Raji (cell line): ENCODE results near the gene RLN1.
"Not testable (repeated sequence)": the region's sequence is repeated elsewhere in the genome, so short reads cannot be mapped to it uniquely, and the experiment has no call there.

Source experiments
- POLR2A ChIP-seq: IDR thresholded peaks from 2 replicates; pipeline ENCODE4 v1.6.1; 2011; ENCODE audit warnings: low read depth, low read length, control low read depth; ENCODE audit not compliant: insufficient read depth

The RLN1 gene

DNA sequence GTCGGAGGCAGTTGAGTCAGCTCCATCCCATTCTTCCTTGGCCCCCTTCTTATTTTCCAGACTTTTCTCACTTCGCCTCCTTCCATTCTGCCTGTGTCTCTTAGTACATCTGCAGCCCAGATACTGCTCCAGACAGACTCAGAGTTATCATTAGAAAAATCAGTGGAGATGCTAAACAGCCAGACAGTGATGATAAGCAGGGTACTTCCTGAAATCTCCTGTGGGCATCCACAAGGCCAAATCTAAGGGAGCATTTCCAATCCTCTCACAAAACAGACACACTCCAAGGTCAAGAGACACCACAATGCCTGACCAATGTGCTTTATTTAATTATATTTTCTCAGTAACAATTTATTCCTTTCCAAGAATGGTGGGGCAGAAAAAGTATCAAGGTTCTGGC is 14.5 kb upstream of the RLN1 start:
- no peak for TF ChIP-seq POLR2A

DNA sequence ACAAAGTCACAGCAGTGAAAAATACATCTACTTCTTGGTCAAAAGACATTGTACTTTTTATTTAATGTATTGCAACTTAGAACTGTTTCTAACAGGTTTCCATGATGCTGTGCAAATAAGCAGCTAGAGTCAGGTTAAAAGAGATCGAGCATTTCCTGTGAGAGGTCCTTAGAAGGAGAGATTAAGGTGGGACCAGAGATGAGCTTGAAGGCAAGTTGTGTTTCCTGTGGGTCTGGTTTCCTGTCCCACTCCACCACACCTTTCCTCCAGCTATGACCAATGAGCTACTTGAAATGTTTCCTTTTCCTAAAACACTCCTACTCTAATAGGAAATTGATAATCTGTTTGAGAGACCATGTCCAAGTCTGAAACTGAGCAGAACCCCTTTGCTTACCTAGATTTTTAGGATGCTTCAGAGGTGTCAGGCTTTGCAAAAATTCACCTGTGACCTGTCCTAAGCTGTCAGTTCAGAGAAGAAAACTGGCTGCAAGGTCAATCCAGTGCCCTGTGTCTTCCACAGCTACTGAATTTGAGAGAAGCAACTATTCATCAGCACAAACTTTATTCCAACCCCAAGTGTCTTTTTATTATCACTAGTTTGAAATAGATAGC is 13.1 kb upstream of the RLN1 start:
- TF ChIP-seq POLR2A: no peak

DNA sequence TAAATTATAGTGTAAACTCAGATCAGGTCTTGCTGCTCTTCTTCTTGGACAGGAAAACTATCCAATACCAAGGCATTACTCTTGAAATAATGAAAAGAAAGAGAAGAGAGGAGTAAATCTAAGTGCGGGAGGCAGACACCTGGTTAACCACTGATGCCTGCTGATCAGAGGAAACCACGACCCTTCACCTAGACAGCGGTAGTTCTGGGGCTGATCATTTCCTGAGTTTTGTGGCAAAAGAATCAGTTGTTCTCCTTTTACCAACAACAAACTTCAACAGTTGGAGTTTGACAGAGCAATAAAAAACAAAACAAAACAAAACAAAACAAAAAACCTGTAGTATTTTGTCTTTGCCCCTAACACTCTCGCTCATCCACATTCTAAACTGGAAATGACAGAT is 3.0 kb downstream of the RLN1 start:
- TF ChIP-seq POLR2A: no peak

DNA sequence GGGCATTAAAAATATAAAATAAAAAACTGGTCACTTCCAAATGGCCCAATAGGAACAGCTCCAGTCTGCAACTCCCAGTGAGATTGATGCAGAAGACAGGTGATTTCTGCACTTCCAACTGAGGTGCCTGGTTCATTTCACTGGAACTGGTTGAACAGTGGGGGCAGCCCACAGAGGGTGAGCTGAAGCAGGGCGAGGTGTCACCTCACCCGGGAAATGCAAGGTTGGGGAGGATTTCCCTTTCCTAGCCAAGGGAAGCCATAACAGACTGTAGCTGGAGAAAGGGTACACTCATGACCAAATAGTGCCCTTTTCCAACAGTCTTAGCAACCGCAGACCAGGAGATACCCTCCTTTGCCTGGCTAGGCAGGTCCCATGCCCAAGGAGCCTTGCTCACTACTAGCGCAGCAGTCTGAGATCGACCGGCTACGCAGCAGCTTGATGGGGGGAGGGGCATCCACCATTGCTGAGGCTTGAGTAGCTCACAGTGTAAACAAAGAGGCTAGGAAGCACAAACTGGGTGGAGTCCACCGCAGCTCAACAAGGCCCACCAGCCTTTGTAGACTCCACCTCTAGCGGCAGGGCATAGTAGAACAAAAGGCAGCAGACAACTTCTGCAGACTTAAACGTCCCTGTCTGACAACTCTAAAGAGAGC is 12.7 kb downstream of the RLN1 start:
- no peak for TF ChIP-seq POLR2A

DNA sequence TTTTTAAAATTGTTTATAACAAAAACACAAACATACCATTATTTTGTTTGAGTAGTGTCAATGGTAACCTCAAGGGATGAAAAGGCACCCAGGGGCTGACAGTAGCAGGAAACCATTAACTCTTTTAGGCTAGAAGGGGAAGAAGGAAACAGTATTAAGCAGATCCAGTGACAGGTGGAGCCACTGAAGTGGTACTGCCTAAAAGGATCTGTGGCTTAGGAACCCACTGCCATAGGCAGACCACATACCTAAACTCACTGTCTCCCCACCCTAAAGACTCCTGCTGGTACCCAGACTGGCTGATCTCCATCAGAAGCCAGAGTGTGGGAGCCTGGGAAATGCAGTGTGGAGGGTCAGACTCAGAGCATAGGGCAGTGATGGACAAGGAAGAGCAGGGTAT is 13.5 kb downstream of the RLN1 start:
- TF ChIP-seq POLR2A: no peak

DNA sequence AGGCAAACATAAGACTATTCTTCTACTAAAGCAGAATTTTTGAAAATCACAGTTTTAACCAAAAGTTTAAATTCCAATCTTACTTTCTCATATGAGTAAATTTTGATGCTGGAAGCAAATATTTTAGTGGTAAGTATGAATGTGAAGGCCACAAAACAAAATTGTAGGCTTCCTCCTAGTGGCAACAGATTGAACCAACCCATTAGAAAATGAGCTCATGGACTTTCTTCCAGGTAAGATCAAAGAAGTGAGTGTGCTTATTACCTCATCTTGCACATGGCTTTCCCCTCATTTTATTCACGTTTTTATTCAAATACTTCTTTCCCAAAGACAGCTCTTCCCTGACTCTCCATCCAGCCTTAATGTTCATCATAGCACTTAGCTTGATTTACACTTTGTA is 18.6 kb downstream of the RLN1 start:
- no peak for TF ChIP-seq POLR2A

DNA sequence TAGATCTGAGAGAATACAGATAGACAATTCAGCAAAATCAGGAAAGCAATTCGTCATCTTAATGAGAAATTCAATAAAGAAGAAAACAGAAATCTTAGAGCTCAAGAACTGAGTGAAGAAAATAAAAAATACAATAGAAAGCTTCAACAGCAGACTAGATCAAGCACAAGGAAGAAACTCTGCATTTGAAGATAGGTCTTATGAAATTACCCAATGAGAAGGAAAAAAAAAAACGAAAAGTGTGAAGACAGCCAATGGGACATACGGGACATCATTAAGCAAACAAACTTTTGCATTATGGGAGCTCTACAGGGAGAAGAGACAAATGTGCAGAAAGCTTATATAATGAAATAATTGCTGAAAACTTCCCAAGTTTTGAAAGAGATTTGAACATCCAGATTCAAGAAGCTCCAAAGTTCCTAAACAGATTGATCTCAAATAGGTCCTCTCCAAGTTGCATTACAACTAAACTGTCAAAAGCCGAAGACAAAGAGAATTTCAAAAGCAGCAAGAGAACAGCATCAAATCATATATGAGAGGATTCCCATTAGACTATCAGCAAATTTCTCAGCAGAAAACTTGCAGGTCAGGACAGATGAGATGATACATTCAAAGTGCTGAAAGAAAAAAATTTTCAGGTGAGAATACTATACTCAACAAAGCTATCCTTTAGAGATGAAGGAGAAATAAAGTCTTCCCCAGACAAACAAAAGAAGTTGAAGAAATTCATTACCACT is 24.3 kb downstream of the RLN1 start:
- TF ChIP-seq POLR2A: no peak

GRCh38 chr9:5310851-5311250 is 28.8 kb downstream of the RLN1 start:
- TF ChIP-seq POLR2A: no peak

DNA sequence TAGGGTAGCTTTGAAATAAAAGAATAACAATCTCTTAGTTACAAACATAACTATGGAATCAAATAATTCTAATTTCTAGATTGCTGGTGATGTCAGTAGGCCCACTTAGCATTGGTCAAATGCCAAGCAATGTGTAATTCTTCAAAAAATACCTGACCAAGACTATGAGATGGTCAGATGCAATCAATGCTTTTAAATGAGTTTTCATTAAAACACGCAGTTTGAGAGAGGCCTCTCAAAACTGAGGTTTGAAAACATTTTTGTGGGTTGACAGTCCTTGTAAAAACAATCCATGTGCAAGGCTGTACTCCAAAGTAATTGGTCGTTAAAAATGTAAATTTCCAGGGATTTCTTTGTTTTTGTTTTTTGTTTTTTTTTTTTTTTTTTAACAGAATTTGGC is 33.9 kb downstream of the RLN1 start:
- TF ChIP-seq POLR2A: no peak

- TF ChIP-seq POLR2A: not testable (repeated sequence)
Observed at GRCh38 chr9:5303840-5304795, 35.6 kb downstream of the RLN1 start, which contains the start of gene RLN2. RLN2 (minus strand) TSS chr9:5304716; CDS start chr9:5304580, 136 bp downstream.

DNA sequence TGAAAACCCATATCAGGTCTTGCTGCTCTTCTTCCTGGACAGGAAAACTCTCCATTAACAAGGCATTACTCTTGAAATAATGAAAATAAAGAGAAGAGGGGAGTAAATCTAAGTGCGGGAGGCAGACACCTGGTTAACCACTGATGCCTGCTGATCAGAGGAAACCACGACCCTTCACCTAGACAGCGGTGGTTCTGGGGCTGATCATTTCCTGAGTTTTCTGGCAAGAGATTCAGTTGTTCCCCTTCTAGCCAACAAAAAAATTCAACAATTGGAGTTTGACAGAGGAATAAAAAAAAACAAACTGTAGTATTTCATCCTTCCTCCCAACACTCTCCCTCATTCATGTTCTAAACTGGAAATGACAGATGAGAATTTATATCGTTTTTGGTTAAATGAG is 38.1 kb downstream of the RLN1 start:
- no peak for TF ChIP-seq POLR2A

DNA sequence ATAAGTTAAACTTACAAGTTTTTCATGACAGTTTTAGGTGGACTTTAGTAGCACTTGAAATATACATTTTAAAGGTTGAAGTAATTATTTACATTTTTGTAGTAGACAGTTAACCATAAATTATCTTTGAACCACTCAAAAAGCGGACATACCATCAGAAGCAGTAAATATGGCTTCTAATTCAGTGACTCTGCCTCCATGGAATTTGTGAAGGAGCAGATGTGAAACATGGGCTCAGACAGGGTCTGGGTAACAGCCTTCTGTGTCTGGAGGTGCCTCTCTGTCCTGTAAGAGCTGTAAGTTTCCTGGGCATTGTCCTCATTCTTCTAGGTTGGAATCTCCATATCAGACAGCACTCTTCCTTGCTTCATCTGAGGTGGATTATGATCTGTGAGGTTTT is 47.5 kb downstream of the RLN1 start:
- no peak for TF ChIP-seq POLR2A

DNA sequence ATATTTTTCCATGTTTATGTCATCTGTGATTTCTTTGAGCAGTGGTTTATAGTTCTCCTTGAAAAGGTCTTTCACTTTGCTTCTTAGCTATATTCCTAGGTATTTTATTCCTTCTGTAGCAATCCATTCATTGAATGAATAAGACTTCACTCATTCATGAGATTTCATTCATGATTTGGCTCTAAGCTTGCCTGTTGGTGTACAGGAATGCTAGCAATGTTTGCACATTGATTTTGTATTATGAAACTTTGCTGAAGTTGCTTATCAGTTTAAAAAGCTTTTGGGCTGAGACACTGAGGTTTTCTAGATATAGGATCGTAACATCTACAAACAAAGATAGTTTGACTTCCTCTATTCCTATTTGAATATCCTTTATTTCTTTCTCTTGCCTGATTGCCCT is 51.1 kb downstream of the RLN1 start:
- TF ChIP-seq POLR2A: no peak

- TF ChIP-seq POLR2A: no peak
Observed at GRCh38 chr9:5286262-5286661, 53.4 kb downstream of the RLN1 start.
